Hepatocyte (in vitro differentiated cells): Measurements from ENCODE around the gene KNTC1. TPM values are rescaled to one million over a fixed set of nuclear protein-coding genes. Genes with fewer than 3 reads are reported as not detected.

Experiments
- DNase-seq: peaks from one replicate; pipeline ENCODE4 v3.0.0-alpha.2; 2016; ENCODE audit warnings: low spot score
- H2AFZ ChIP-seq: fragments of 200-600 bp; sonication (generic); 2 replicates; pipeline ENCODE4 v1.6.0; 2016; ENCODE audit warnings: antibody characterized with exemption, mild to moderate bottlenecking
- H3K27ac ChIP-seq: fragments of 200-600 bp; sonication (generic); 2 replicates; pipeline ENCODE4 v1.5.1; 2016; ENCODE audit warnings: mild to moderate bottlenecking
- H3K27me3 ChIP-seq: fragments of 200-600 bp; sonication (generic); 2 replicates; pipeline ENCODE4 v1.6.1; 2016
- H3K36me3 ChIP-seq: fragments of 200-600 bp; sonication (generic); replicated peaks from 2 replicates; pipeline ENCODE4 v1.5.1; 2016; ENCODE audit warnings: low read depth; ENCODE audit not compliant: insufficient read depth
- H3K4me1 ChIP-seq: fragments of 200-600 bp; sonication (generic); 2 replicates; pipeline ENCODE4 v1.5.1; 2016; ENCODE audit warnings: mild to moderate bottlenecking, moderate library complexity; ENCODE audit not compliant: insufficient read depth
- H3K4me2 ChIP-seq: fragments of 200-600 bp; sonication (generic); 2 replicates; pipeline ENCODE4 v1.6.0; 2016
- H3K4me3 ChIP-seq: fragments of 200-600 bp; sonication (generic); 2 replicates; pipeline ENCODE4 v1.5.1; 2016; ENCODE audit warnings: mild to moderate bottlenecking
- H3K79me2 ChIP-seq: fragments of 200-600 bp; sonication (generic); 2 replicates; pipeline ENCODE4 v1.6.0; 2017; ENCODE audit warnings: mild to moderate bottlenecking
- H3K9me2 ChIP-seq: fragments of 200-600 bp; sonication (generic); replicated peaks from 2 replicates; pipeline ENCODE4 v1.6.0; 2017; ENCODE audit warnings: mild to moderate bottlenecking; ENCODE audit not compliant: insufficient read depth
- H3K9me3 ChIP-seq: fragments of 200-600 bp; sonication (generic); 2 replicates; pipeline ENCODE4 v1.5.1; 2016; ENCODE audit warnings: low read depth, mild to moderate bottlenecking
- H4K20me1 ChIP-seq: fragments of 200-600 bp; sonication (generic); 2 replicates; pipeline ENCODE4 v1.6.0; 2016; ENCODE audit warnings: mild to moderate bottlenecking; ENCODE audit not compliant: insufficient read depth, poor library complexity, severe bottlenecking
- CTCF ChIP-seq: fragments of 200-600 bp; sonication (generic); IDR thresholded peaks from 2 replicates; pipeline ENCODE4 v1.5.1; 2016; ENCODE audit warnings: antibody characterized with exemption, mild to moderate bottlenecking; ENCODE audit not compliant: poor library complexity
- EZH2 ChIP-seq: fragments of 200-600 bp; sonication (generic); IDR thresholded peaks from 2 replicates; pipeline ENCODE4 v1.6.1; 2016; ENCODE audit warnings: antibody characterized with exemption, mild to moderate bottlenecking, borderline replicate concordance
- EZH2phosphoT487 ChIP-seq: fragments of 200-600 bp; sonication (generic); IDR thresholded peaks from one replicate; pipeline ENCODE4 v1.6.1; 2018; ENCODE audit warnings: antibody characterized with exemption, mild to moderate bottlenecking, low read depth, moderate library complexity; ENCODE audit not compliant: unreplicated experiment, severe bottlenecking
- WGBS: methylation state at CpG from one replicate; pipeline ENCODE4 v1.1.6; 2016; ENCODE audit warnings: low lambda C conversion rate; ENCODE audit errors: missing lambda C conversion rate; 5-methylcytosine and 5-hydroxymethylcytosine counted together
- polyA plus RNA-seq: library from polyadenylated mRNA; unstranded; fragments of >200 nt; fragmentation: Nextera tagmentation; extraction: Ambion mirVana; gene quantifications from 2 replicates; pipeline ENCODE4 v1.2.1, GENCODE V29; 2016
- total RNA-seq: library from RNA; depleted of rRNA; stranded (reverse); fragments of >200 nt; gene quantifications from 2 replicates; pipeline ENCODE4 v1.2.3, GENCODE V29; 2014

The KNTC1 gene
- total and polyA plus RNA-seq, 2 experiments from 2014 or later = 5.8 to 18.1 TPM

DNA sequence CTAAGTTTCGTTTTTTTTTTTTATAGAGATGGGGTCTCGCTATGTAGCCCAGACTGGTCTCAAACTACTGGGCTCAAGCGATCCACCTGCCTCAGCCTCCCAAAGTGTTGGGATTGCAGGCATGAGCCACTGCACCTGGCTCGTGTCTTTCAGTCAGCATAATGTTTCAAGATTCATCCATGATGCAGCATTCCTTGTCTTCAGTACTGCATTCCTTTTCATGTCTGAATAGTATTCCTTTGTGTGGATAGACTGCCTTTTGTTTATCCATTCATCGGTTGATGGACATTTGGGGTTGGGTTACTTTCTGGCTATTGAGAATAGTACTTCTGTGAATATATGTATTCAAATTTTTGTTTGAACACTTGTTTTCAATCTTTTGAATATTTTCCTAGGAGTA, 138.7 kb downstream of the KNTC1 start:
- H3K27me3 ChIP-seq = no peaks in the 10 kb centered on the region
- H3K4me2 ChIP-seq = no peak overlapping the region
- H3K27ac ChIP-seq = no peak overlapping the region
- H2AFZ ChIP-seq = no peak overlapping the region
- WGBS = 100% methylated on average over 5 of the region's 5 CpGs
- no peaks in the 10 kb centered on the region for H3K4me1 ChIP-seq
- TF ChIP-seq EZH2 (no peak), EZH2phosphoT487 (no peak), CTCF (no peak)
- no peaks in the 10 kb centered on the region for H3K9me3 ChIP-seq
- H3K36me3 ChIP-seq = no peaks in the 10 kb centered on the region
- no peak for DNase-seq
- H3K4me3 ChIP-seq = no peak overlapping the region
- no peaks in the 10 kb centered on the region for H4K20me1 ChIP-seq
- no peaks in the 10 kb centered on the region for H3K79me2 ChIP-seq
- H3K9me2 ChIP-seq = no peaks in the 10 kb centered on the region

GRCh38 chr12:122668268-122668667, 141.2 kb downstream of the KNTC1 start:
- no peaks in the 10 kb centered on the region for H4K20me1 ChIP-seq
- H3K4me3 ChIP-seq = no peak overlapping the region
- H3K27ac ChIP-seq = no peak overlapping the region
- no peaks in the 10 kb centered on the region for H3K4me1 ChIP-seq
- H3K79me2 ChIP-seq = no peaks in the 10 kb centered on the region
- TF ChIP-seq CTCF (no peak), EZH2phosphoT487 (no peak)
- H3K9me2 ChIP-seq = no peaks in the 10 kb centered on the region
- 93% methylated on average over 2 of the region's 2 CpGs for whole genome bisulfite sequencing
- DNase-seq = no peak
- H3K9me3 ChIP-seq = no peaks in the 10 kb centered on the region
- H3K4me2 ChIP-seq = no peak overlapping the region
- H2AFZ ChIP-seq = no peak overlapping the region
- no peaks in the 10 kb centered on the region for H3K27me3 ChIP-seq
- H3K36me3 ChIP-seq = no peaks in the 10 kb centered on the region

- Histone ChIP-seq H4K20me1 (no peaks in the 10 kb centered on the region), H3K4me2 (no peak overlapping the region), H3K27ac (no peak overlapping the region), H3K36me3 (no peaks in the 10 kb centered on the region), H3K79me2 (no peaks in the 10 kb centered on the region), H3K9me3 (no peaks in the 10 kb centered on the region), H3K9me2 (no peaks in the 10 kb centered on the region), H3K4me1 (no peaks in the 10 kb centered on the region), H2AFZ (no peak overlapping the region), H3K27me3 (no peaks in the 10 kb centered on the region), H3K4me3 (no peak overlapping the region)
- 90% methylated on average over 5 of the region's 5 CpGs for WGBS
- DNase-seq = no peak
- TF ChIP-seq EZH2phosphoT487 (no peak), CTCF (no peak), EZH2 (no peak)
Observed at GRCh38 chr12:122669397-122670070, 142.5 kb downstream of the KNTC1 start.

GRCh38 chr12:122672515-122672914, 145.5 kb downstream of the KNTC1 start:
- no peaks in the 10 kb centered on the region for H3K4me1 ChIP-seq
- H4K20me1 ChIP-seq = no peaks in the 10 kb centered on the region
- no peak overlapping the region for H3K4me3 ChIP-seq
- H3K27ac ChIP-seq = no peak overlapping the region
- no peak for DNase-seq
- WGBS = 79% methylated on average over 2 of the region's 2 CpGs
- H3K36me3 ChIP-seq = no peaks in the 10 kb centered on the region
- no peaks in the 10 kb centered on the region for H3K9me3 ChIP-seq
- H3K27me3 ChIP-seq = no peaks in the 10 kb centered on the region
- H3K9me2 ChIP-seq = no peaks in the 10 kb centered on the region
- TF ChIP-seq EZH2phosphoT487 (no peak), EZH2 (no peak), CTCF (no peak)
- no peak overlapping the region for H2AFZ ChIP-seq
- no peaks in the 10 kb centered on the region for H3K79me2 ChIP-seq
- H3K4me2 ChIP-seq = no peak overlapping the region
